Adrenal gland (tissue), 12 donors: Measurements from ENCODE around the gene SPRY1. TPM values are rescaled to one million over a fixed set of nuclear protein-coding genes. Genes with fewer than 3 reads are reported as not detected.

Experiments
- DNase-seq, 7 donors: peaks; one replicate each; pipeline ENCODE4 v3.0.0-alpha.2; 2019 to 2020
- H3K27ac ChIP-seq, 5 donors: fragments of 200-600 bp; sonication (generic) in 4 of 5; 1 replicate in 3 of 5; 2 replicates in 2 of 5; pipeline versions ENCODE4 v1.5.1 to v1.8.0; 2016 to 2020; ENCODE audit warnings: mild to moderate bottlenecking in 1 of 5
- H3K27me3 ChIP-seq: fragments of 200-600 bp; 2 replicates; pipeline ENCODE4 v1.8.0; 2021
- H3K36me3 ChIP-seq, 2 donors: fragments of 200-600 bp; replicated peaks in 1 of 2; 1 replicate in 1 of 2; 2 replicates in 1 of 2; pipeline versions ENCODE4 v1.5.1 to v1.8.0; 2018 to 2022
- H3K4me1 ChIP-seq, 2 donors: fragments of 200-600 bp; replicated peaks in 1 of 2; 1 replicate in 1 of 2; 2 replicates in 1 of 2; pipeline versions ENCODE4 v1.5.1 to v1.8.0; 2018 to 2021
- H3K4me3 ChIP-seq, 4 donors: fragments of 200-600 bp; sonication (generic) in 3 of 4; one replicate each; pipeline ENCODE4 v1.5.1; 2016 to 2018
- H3K9me3 ChIP-seq, 3 donors: fragments of 200-600 bp; sonication (generic) in 1 of 3; replicated peaks in 1 of 3; 1 replicate in 2 of 3; 2 replicates in 1 of 3; pipeline versions ENCODE4 v1.5.1 to v1.8.0; 2016 to 2021
- POLR2A ChIP-seq, 2 donors: fragments of 450-650 bp; IDR thresholded peaks; one replicate each; pipeline ENCODE4 v1.6.1; 2017; ENCODE audit warnings: antibody characterized with exemption in 2 of 2, mild to moderate bottlenecking in 2 of 2, moderate library complexity in 1 of 2
- WGBS, 4 donors: extraction: QIAGEN DNeasy Blood & Tissue Kit in 2 of 4; methylation state at CpG; one replicate each; pipeline versions ENCODE4 v1.1.5 to v1.1.7; 2013 to 2017; 5-methylcytosine and 5-hydroxymethylcytosine counted together
- intact Hi-C, 2 donors: fragments of 100-400 bp; cut with DNase I; formaldehyde crosslinking; loops; one replicate each; pipeline versions ENCODE4 v1.14.1 to v1.15.0; 2022 to 2023
- polyA plus RNA-seq, 3 donors: library from polyadenylated mRNA; stranded (reverse); fragments of 200-250 nt in 2 of 3; fragments of 350-450 nt in 1 of 3; fragmentation: Illumina TruSeq in 1 of 3; extraction: RNeasy Lipid Tissue Mini Kit (QIAGEN cat#74804) in 1 of 3; gene quantifications; one replicate each; pipeline ENCODE4 v1.2.3, GENCODE V29; 2013 to 2014
- total RNA-seq, 9 donors: library from RNA; depleted of rRNA in 4 of 9; stranded (reverse); fragments of >200 nt in 4 of 9; fragments of 120-200 nt in 1 of 9; fragmentation: NEBNext Ultra II Directional in 1 of 9; extraction: Animal tissue kit (Norgen Biotek cat#: 25700) in 1 of 9; gene quantifications; one replicate each; pipeline versions ENCODE4 v1.1.0 to v1.2.4, GENCODE V29; 2013 to 2023
- TF ChIP-seq, protein P1 (sequence below), 6 experiments: fragments of 450-650 bp in 4 of 6; fragments of 200-600 bp in 2 of 6; sonication (generic) in 1 of 6; IDR thresholded peaks; 1 replicate in 5 of 6; 2 replicates in 1 of 6; pipeline versions ENCODE4 v1.5.1 to v1.8.0; 2016 to 2021; ENCODE audit warnings: antibody characterized with exemption in 6 of 6, mild to moderate bottlenecking in 2 of 6, moderate library complexity in 1 of 6
- donor health status: healthy with polysubstance abuse.
- donor health status: Bipolar disorder and iron deficiency.
- donor health status: DM: yes; HTN: yes; CAD: no.
- donor health status: DM: no; HTN: no; CAD: no.
- donor health status: DM: no; HTN: no; CAD: no.
- donor health status: DM: yes; HTN: yes; CAD: no.

Gene SPRY1
- total and polyA plus RNA-seq, 12 donors: 12.6 to 95.6 (median 57.4) TPM

- intact Hi-C loops: no loop called here
These were observed 41.4 kb downstream of the SPRY1 start for GRCh38 chr4:123438031-123438430.

GRCh38 chr4:123443401-123444289 lies 47.0 kb downstream of the SPRY1 start:
- TF ChIP-seq POLR2A (IDR thresholded peaks at IDR 0.05): no peak
- TF ChIP-seq, protein P1, sequence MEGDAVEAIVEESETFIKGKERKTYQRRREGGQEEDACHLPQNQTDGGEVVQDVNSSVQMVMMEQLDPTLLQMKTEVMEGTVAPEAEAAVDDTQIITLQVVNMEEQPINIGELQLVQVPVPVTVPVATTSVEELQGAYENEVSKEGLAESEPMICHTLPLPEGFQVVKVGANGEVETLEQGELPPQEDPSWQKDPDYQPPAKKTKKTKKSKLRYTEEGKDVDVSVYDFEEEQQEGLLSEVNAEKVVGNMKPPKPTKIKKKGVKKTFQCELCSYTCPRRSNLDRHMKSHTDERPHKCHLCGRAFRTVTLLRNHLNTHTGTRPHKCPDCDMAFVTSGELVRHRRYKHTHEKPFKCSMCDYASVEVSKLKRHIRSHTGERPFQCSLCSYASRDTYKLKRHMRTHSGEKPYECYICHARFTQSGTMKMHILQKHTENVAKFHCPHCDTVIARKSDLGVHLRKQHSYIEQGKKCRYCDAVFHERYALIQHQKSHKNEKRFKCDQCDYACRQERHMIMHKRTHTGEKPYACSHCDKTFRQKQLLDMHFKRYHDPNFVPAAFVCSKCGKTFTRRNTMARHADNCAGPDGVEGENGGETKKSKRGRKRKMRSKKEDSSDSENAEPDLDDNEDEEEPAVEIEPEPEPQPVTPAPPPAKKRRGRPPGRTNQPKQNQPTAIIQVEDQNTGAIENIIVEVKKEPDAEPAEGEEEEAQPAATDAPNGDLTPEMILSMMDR (IDR thresholded peaks at IDR 0.05): no peak

More at GRCh38 chr4:123438031-123438430, 41.4 kb downstream of the SPRY1 start:
- H3K4me3 ChIP-seq: no peak overlapping the region
- peaks cover 0 to 2% of the 10 kb centered on the region in 2 donors for H3K4me1 ChIP-seq
- H3K27ac ChIP-seq: no peak overlapping the region
- H3K27me3 ChIP-seq: no peaks in the 10 kb centered on the region
- WGBS, 4 donors: 50 to 75% (median 56%) methylated on average over 3 of the region's 3 CpGs
- DNase-seq: no peak
- no peaks in the 10 kb centered on the region for H3K9me3 ChIP-seq
- no peaks in the 10 kb centered on the region for H3K36me3 ChIP-seq
- TF ChIP-seq POLR2A (IDR thresholded peaks at IDR 0.05): no peak
- TF ChIP-seq, protein P1 (IDR thresholded peaks at IDR 0.05): no peak

GRCh38 chr4:123444290-123444731 lies 47.7 kb downstream of the SPRY1 start:
- no peaks in the 10 kb centered on the region for H3K36me3 ChIP-seq
- TF ChIP-seq, protein P1 (IDR thresholded peaks at IDR 0.05): no peak
- no peak for TF ChIP-seq POLR2A (IDR thresholded peaks at IDR 0.05)
- peak overlapping the region in 1 of 4 donors; percentile 30 for H3K4me3 ChIP-seq
- no peaks in the 10 kb centered on the region for H3K9me3 ChIP-seq
- WGBS, 4 donors: 34 to 52% (median 40%) methylated on average over 10 of the region's 10 CpGs
- H3K4me1 ChIP-seq: peaks cover 0 to 12% of the 10 kb centered on the region in 2 donors
- peak; percentile 26 to 58 (median 38) for DNase-seq
- peak overlapping the region in 3 of 5 donors; percentile 17 to 64 (median 62) for H3K27ac ChIP-seq
- no peaks in the 10 kb centered on the region for H3K27me3 ChIP-seq
- intact Hi-C loops: no loop called here

More at GRCh38 chr4:123443401-123444289, 47.0 kb downstream of the SPRY1 start:
- H3K36me3 ChIP-seq: no peaks in the 10 kb centered on the region
- H3K4me1 ChIP-seq: peaks cover 0 to 12% of the 10 kb centered on the region in 2 donors
- intact Hi-C loops: no loop called here
- H3K27ac ChIP-seq: peak overlapping the region in 3 of 5 donors; percentile 17 to 64 (median 62)
- DNase-seq: peak in 2 of 7 donors; percentile 21 to 69
- peak overlapping the region in 1 of 4 donors; percentile 30 for H3K4me3 ChIP-seq
- WGBS, 4 donors: 45 to 52% (median 48%) methylated on average over 5 of the region's 5 CpGs
- H3K9me3 ChIP-seq: no peaks in the 10 kb centered on the region
- H3K27me3 ChIP-seq: no peaks in the 10 kb centered on the region

DNA sequence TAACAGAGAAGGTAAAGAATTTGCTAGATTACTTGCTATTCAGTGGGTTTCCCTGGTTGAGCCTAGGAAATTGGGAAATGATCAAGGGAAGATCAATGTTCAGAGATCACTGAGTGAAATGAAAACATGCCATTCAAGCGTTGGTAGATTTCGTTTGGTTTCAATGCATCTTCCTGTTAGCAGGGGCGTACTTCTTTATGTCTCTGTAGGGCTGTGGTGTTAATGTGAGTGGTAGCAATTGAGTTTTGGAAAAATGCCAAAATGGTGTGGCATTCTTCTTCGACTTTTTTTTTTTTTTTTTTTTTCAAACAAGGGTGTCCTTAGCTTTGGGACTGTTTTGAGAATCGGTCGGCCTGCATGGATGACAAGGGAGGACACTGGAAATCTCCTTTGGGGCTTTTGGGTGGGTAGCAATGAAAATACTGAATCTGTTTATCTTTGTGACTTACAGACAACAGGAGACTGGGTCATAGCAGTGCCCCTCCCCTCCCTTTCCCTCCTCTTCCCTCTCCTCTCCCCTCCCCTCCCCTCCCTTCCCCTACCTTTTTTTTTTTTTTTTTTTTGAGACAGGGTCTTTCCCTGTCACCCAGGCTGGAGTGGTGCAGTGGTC lies 50.4 kb downstream of the SPRY1 start:
- intact Hi-C loops: no loop called here

More for the DNA sequence above, 50.4 kb downstream of the SPRY1 start:
- TF ChIP-seq, protein P1 (IDR thresholded peaks at IDR 0.05): no peak
- TF ChIP-seq POLR2A (IDR thresholded peaks at IDR 0.05): no peak
- WGBS, 4 donors: 48 to 68% (median 60%) methylated on average over 6 of the region's 6 CpGs
- Histone ChIP-seq H3K27me3 (no peaks in the 10 kb centered on the region), H3K36me3 (no peaks in the 10 kb centered on the region), H3K9me3 (no peaks in the 10 kb centered on the region), H3K4me1 (peaks cover 0 to 12% of the 10 kb centered on the region in 2 donors), H3K4me3 (no peak overlapping the region), H3K27ac (no peak overlapping the region)
- no peak for DNase-seq
